ENCODE measurements around the gene HYCC1. TPM values are rescaled to one million over a fixed set of nuclear protein-coding genes. Genes with fewer than 3 reads are reported as not detected.
"Not testable (repeated sequence)": the region's sequence is repeated elsewhere in the genome, so short reads cannot be mapped to it uniquely, and the experiment has no call there.

The HYCC1 gene
- total RNA-seq, 4 donors from 2014 or later = 3.7 to 19.8 (median 8.5) TPM

GRCh38 chr7:23044581-23044980, 30.7 kb upstream of the HYCC1 start:
- no peak for DNase-seq
- Histone ChIP-seq H3K36me3 (no peaks in the 10 kb centered on the region), H3K27ac (no peak overlapping the region), H3K4me3 (no peak overlapping the region), H3K27me3 (no peaks in the 10 kb centered on the region), H3K4me1 (no peaks in the 10 kb centered on the region), H3K9me3 (no peaks in the 10 kb centered on the region)
- in situ Hi-C loops (cut with MboI; ENCODE audit: low pct_ligation_motif_present in 1 of 4, low pct_unique_long_range_greater_than_20kb in 1 of 4, low sequenced_read_pairs in 3 of 4) (no loop called here), intact Hi-C loops (cut with DNase I; ENCODE audit: low total_unique reads) (no loop called here)
- 57 to 80% methylated on average over 3 of the region's 3 CpGs for WGBS, 2 donors (ENCODE audit: low coverage in 1 of 2)
- no peak for TF ChIP-seq CTCF (IDR thresholded peaks at IDR 0.05)
- no peak for TF ChIP-seq POLR2AphosphoS5 (IDR thresholded peaks at IDR 0.05)
- TF ChIP-seq EP300 (IDR thresholded peaks at IDR 0.05; ENCODE audit: low read depth) = no peak
- no peak for TF ChIP-seq POLR2A (IDR thresholded peaks at IDR 0.05)

- no peaks in the 10 kb centered on the region for H3K4me1 ChIP-seq
- no peaks in the 10 kb centered on the region for H3K36me3 ChIP-seq
- H3K9me3 ChIP-seq = no peaks in the 10 kb centered on the region
- intact Hi-C loops (cut with DNase I; ENCODE audit: low total_unique reads) = no loop called here
- no peaks in the 10 kb centered on the region for H3K27me3 ChIP-seq
- no peak overlapping the region for H3K27ac ChIP-seq
- DNase-seq = no peak
- no peak overlapping the region for H3K4me3 ChIP-seq
- TF ChIP-seq POLR2AphosphoS5 (IDR thresholded peaks at IDR 0.05) (no peak), POLR2A (IDR thresholded peaks at IDR 0.05) (no peak), EP300 (IDR thresholded peaks at IDR 0.05; ENCODE audit: low read depth) (no peak), CTCF (IDR thresholded peaks at IDR 0.05) (no peak)
- in situ Hi-C loops (cut with MboI; ENCODE audit: low pct_ligation_motif_present in 1 of 4, low pct_unique_long_range_greater_than_20kb in 1 of 4, low sequenced_read_pairs in 3 of 4) = no loop called here
- 76 to 100% methylated on average over 1 to 2 of the region's 2 CpGs for WGBS, 2 donors (ENCODE audit: low coverage in 1 of 2)
Observed at GRCh38 chr7:23043441-23043840, 29.5 kb upstream of the HYCC1 start.

- H3K36me3 ChIP-seq; H3K4me1 ChIP-seq; H3K27me3 ChIP-seq; H3K4me3 ChIP-seq; H3K9me3 ChIP-seq; H3K27ac ChIP-seq; DNase-seq; intact Hi-C loops (cut with DNase I; ENCODE audit: low total_unique reads); in situ Hi-C loops (cut with MboI; ENCODE audit: low pct_ligation_motif_present in 1 of 4, low pct_unique_long_range_greater_than_20kb in 1 of 4, low sequenced_read_pairs in 3 of 4): not testable (repeated sequence)
- WGBS, 2 donors (ENCODE audit: low coverage in 1 of 2) = 69% methylated on average over 2 of the region's 4 CpGs; no CpG with 5 or more reads in 1 of the 2 donors
Observed at GRCh38 chr7:23039674-23040073, 25.7 kb upstream of the HYCC1 start.

- 73 to 95% methylated on average over 2 to 13 of the region's 34 CpGs for WGBS, 2 donors (ENCODE audit: low coverage in 1 of 2)
- H3K4me1 ChIP-seq = not testable (repeated sequence)
Observed at GRCh38 chr7:23035542-23036371, 21.8 kb upstream of the HYCC1 start.

GRCh38 chr7:23027261-23027660, 13.3 kb upstream of the HYCC1 start:
- WGBS, 2 donors (ENCODE audit: low coverage in 1 of 2) = 87 to 100% methylated on average over 1 of the region's 1 CpG

More at GRCh38 chr7:23035542-23036371, 21.8 kb upstream of the HYCC1 start:
- DNase-seq; H3K36me3 ChIP-seq; H3K9me3 ChIP-seq; in situ Hi-C loops (cut with MboI; ENCODE audit: low pct_ligation_motif_present in 1 of 4, low pct_unique_long_range_greater_than_20kb in 1 of 4, low sequenced_read_pairs in 3 of 4); intact Hi-C loops (cut with DNase I; ENCODE audit: low total_unique reads); H3K27ac ChIP-seq; H3K4me3 ChIP-seq; H3K27me3 ChIP-seq: not testable (repeated sequence)

More at GRCh38 chr7:23027261-23027660, 13.3 kb upstream of the HYCC1 start:
- no peaks in the 10 kb centered on the region for H3K4me1 ChIP-seq
- in situ Hi-C loops (cut with MboI; ENCODE audit: low pct_ligation_motif_present in 1 of 4, low pct_unique_long_range_greater_than_20kb in 1 of 4, low sequenced_read_pairs in 3 of 4) = no loop called here
- no peak for DNase-seq
- intact Hi-C loops (cut with DNase I; ENCODE audit: low total_unique reads) = no loop called here
- no peak overlapping the region for H3K4me3 ChIP-seq
- no peak overlapping the region for H3K27ac ChIP-seq
- H3K27me3 ChIP-seq = no peaks in the 10 kb centered on the region
- TF ChIP-seq CTCF (IDR thresholded peaks at IDR 0.05) = no peak
- TF ChIP-seq POLR2AphosphoS5 (IDR thresholded peaks at IDR 0.05) = no peak
- no peak for TF ChIP-seq EP300 (IDR thresholded peaks at IDR 0.05; ENCODE audit: low read depth)
- TF ChIP-seq POLR2A (IDR thresholded peaks at IDR 0.05) = no peak
- H3K9me3 ChIP-seq = no peaks in the 10 kb centered on the region
- no peaks in the 10 kb centered on the region for H3K36me3 ChIP-seq

Measured in transverse colon (tissue), 4 donors.